ENCODE measurements around the gene DNASE2.
"Not testable (repeated sequence)": the region's sequence is repeated elsewhere in the genome, so short reads cannot be mapped to it uniquely, and the experiment has no call there.

DNASE2 gene

GRCh38 chr19:12881172-12881808 lies at the start of gene DNASE2:
Gene DNASE2, minus strand, starts transcription at chr19:12881449. Its CDS starts 74 bp downstream, at chr19:12881375.
- peak; percentile 92 for DNase-seq

GRCh38 chr19:12930002-12930645 lies 48.9 kb upstream of the DNASE2 start:
- DNase-seq = no peak

GRCh38 chr19:12924621-12925310 lies 43.5 kb upstream of the DNASE2 start:
- DNase-seq = no peak

DNA sequence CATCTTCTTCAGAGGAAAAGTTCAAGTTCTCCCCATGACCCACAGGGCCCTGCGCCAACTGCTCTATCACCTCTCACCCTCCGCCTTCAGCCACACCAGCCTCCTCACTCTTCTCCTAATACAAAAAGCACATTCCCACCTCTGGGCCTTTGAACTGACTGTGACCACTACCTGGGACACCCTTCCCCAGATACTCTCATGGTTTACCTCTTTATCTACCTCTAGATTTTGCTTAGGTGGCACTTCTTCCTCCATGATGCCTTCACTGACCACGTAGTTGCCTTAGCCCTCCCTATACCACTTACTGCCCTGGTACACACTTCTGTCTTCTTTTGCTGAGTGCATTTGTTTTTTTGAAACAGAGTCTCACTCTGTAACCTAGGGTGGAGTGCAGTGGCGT lies 41.7 kb upstream of the DNASE2 start:
- DNase-seq = no peak

DNA sequence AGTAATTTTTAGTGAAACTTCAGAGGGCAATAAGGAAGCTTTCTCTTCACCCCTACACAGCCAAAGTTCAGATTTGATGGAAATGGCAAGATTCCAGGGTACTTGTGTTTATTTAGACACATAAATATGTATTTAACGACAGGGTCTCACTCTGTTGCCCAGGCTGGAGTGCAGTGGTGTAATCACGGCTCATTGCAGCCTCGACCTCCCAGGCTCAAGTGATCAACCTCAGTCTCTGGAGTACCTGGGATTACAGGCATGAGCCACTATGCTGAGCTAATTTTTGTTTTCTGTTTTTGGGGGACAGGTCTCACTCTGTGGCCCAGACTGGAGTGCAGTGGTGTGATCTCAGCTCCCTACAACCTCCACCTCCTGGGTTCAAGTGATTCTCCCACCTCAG lies 39.8 kb upstream of the DNASE2 start:
- no peak for DNase-seq

GRCh38 chr19:12918253-12918652 lies 37.0 kb upstream of the DNASE2 start:
- DNase-seq = no peak

DNA sequence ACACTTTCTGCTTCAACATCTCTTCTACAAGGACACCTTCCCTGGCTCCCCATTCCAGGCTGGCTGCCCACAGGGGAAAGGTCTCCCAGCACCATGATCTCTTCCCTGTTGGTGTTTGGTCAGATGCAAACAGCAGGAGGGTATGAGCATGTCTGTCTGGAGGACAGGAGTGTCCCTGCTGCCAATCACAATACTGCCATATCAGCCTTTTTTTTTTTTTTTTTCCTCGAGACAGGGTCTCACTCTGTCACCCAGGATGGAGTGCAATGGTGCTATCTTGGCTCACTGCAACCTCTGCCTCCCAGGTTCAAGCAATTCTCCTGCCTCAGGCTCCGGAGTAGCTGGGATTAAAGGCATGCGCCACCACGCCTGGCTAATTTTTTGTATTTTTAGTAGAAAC lies 34.6 kb upstream of the DNASE2 start:
- not testable (repeated sequence) for DNase-seq

- peak; percentile 64 for DNase-seq
Measured at GRCh38 chr19:12913851-12914690, 32.8 kb upstream of the DNASE2 start.

GRCh38 chr19:12913011-12913561 lies 31.8 kb upstream of the DNASE2 start:
- peak; percentile 85 for DNase-seq

DNA sequence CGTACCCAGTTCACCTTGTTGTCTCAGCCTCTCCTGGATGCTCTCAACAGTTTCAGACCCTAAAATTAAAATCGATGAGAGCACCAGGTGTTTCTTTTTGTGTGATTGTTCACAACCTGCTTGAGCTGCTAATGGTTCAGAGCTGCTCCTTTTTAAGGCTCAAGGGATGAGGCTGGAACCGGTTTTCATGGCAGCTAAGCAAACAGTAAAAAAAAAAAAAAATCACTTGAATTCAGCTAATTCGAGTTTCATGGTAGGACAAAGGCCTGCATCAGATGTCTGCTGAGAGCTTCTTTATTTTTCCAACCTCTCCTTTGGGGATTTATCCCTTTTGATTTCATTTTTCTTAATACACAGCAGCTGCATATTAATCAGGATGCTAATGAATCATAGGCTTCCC lies 31.3 kb upstream of the DNASE2 start:
- no peak for DNase-seq

DNA sequence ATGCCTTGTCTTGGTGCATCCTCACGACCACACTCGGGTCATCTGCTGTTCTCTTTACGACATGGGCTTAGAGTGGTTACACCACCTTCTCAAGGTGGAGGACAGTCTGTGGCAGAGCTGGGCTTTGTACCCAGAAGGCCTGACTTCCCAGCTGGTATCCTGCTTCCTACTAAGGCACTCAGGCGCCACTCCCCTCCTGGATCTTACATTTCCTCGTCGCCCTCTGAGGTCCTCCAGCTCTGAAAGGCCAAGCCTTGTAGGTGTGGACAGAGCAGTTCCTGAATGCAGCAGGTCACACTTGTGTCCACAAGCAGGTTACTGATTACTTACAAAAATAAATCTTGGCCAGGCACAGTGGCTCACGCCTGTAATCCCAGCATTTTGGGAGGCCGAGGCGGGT lies 25.9 kb upstream of the DNASE2 start:
- DNase-seq = no peak

DNA sequence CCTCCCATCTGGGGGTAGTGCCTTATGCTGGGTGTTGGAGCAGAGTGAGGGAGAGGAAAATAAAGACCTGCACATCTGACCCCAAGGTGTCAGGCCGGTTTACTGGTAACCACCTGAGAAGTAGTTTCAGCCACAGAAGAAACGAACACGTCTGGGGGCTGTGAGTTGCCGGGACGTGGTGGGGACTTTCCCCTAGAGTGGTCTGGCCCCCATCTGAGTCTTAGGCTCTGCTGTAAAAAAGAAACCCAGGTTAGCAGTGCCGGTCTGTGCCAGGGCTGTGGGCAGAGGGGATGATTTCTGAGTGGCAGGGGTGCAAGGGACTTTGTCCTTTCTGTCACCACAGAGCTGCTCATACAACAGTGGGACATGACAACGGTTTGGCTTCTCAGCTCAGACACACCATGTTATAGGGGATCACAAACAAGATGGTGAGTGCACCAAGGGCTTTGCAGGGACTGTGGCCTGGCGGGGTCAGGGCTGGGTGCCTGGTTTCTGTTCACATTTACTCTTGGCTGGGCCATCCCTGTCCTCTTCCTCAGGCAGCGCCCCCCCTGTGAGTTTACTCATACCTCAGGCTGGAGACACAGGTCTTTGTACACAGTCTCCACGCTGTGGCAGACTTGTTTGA lies 18.8 kb upstream of the DNASE2 start:
- no peak for DNase-seq

DNA sequence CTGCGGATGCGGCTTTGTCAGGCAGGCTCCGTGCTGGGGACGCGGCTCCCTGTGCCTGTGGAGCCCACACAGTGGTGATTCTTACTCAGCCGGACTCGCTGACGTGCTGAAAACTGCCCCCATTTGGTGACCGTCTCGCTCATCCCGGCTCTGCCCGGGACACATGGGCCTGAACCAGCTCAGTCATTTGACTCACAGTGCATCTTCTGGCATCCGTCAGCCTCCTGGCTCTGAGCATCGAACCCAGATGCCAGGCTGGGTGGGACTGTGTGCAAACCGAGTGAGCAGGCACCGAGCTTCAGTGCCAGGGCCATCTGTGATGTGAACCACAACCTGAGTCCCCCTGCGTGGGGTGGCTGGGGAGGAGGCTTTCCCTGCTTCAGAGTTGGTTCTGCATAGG lies 15.2 kb upstream of the DNASE2 start:
- no peak for DNase-seq

GRCh38 chr19:12893582-12893981 lies 12.3 kb upstream of the DNASE2 start:
- no peak for DNase-seq

- DNase-seq = no peak
Measured at GRCh38 chr19:12891553-12892021, 10.3 kb upstream of the DNASE2 start.

GRCh38 chr19:12890787-12891552 lies 9.7 kb upstream of the DNASE2 start, which contains the start of gene GCDH:
Gene GCDH, plus strand, starts transcription at chr19:12891160. Its CDS starts 145 bp downstream, at chr19:12891305.
- DNase-seq = peak; percentile 94

- DNase-seq = not testable (repeated sequence)
Measured at GRCh38 chr19:12890299-12890786, 9.1 kb upstream of the DNASE2 start.

DNA sequence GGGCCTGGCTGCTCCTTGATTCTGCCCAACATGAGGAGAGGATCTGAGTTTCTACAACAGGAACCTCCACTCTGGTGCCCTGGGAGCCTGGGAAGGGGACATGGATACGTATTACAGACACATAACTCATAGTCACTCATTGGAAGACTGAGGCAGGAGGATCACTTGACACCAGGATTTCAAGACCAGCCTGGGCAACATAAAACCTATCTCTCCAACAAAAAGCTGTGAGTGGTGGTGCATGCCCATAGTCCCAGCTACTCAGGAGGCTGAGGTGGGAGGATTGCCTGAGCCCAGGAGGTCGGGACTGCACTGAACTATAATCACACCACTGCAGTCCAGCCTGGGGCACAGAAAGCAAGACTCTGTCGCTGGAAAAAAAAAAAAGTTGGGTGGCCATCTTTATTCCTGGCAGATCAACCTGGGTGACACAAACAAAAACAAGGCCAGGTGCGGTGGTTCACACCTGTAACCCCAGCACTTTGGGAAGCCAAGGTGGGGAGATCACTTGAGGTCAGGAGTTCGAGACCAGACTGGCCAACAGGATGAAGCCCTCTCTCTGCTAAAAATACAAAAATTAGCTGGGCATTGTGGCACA lies 6.9 kb upstream of the DNASE2 start:
- no peak for DNase-seq

DNA sequence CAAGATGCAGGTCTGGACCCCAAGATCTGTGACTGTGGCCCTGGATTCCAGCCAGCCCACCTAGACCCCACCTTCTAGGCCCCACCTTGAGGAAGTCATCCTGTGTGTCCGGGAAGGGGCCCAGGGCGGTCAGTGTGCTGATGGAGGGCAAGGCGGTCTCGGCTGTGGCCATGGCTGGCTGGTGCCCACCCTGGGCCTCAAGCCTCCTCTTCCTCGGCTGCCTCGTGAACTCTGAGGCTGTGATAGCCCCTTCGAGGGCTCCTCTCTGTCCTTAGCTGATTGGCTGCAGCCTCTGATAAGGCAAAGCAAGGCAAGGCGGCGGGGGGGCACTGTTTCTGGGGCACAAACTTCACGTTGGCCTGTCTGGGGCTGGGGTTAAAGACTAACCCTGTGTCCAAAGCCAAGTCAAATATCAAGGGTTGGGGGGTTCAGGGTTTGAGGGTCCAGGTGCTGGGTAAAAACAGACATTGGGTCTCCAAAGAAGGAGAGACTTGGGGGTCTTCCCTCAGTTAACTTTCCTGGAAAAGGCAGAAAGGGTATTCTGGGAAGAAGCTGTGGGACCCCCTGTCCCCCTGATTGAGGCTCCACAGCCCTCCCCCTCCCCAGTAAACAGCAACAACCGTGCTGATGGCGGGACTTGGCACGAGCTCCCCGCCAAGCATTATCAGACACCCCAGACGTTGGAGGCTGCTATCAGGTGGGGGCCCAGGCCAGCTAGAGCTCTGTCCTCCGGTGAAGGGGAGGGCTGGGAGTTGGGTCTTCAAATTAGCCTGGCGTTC lies 5.9 kb upstream of the DNASE2 start, which contains the start of gene KLF1:
KLF1 (minus strand) TSS at position 233 of the 779 bp plus-strand sequence; CDS start at position 172, 61 bp downstream.
- DNase-seq = no peak

GRCh38 chr19:12886651-12886968 lies 5.4 kb upstream of the DNASE2 start:
- DNase-seq = no peak

Data from right forelimb (tissue), 1 donor.